OCI-LY7 (cell line): ENCODE measurements around the gene MFRP.

Experiments
- EZH2phosphoT487 ChIP-seq: fragments of 200-600 bp; sonication (generic); IDR thresholded peaks from 2 replicates; pipeline ENCODE4 v1.6.1; 2018; ENCODE audit warnings: low read depth, borderline replicate concordance, mild to moderate bottlenecking, mixed run types, antibody characterized with exemption, low read length, moderate library complexity, mixed read lengths
- TF ChIP-seq, protein P1 (sequence below): fragments of 200-600 bp; sonication (generic); conservative IDR thresholded peaks from 2 replicates; pipeline ENCODE4 v1.5.1; 2014; ENCODE audit warnings: mild to moderate bottlenecking, antibody characterized with exemption, low read length, moderate library complexity, mixed read lengths

DNA sequence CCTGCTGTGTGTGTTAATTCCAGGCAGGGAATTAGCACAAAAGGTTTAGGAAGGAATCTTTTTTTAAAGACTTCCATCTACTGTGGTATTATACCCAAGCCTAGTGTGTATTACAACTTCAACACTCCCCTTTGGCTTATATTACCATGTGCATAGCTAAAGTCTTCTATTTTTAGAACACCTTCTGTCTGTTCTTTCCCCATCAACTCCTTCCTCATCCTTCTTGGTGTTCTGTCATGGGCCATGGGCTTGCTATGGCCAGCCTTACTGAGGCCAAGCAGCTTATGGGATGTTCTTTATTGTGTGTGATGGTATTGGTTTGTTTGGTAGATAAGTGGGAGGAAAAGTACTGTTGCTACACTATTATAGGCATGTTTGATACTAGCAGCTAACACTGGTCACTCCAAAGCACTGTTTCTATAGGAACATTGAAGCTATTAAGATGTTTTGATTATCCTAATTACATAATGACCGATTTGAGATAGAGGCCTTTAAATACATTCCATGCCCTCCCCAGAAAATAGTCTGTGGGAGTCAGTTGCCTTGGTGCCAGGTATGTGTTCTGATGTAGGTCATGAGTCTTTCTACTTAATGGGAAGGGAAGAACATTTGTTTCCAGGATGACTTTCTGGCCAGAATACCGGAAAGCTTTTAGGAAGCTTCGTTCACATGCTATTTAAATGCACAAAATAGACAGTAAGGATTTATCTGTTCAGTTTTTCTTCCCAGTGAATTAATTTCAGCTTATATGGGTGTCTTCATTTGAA is 46.1 kb downstream of the MFRP start:
- TF ChIP-seq, protein P1, sequence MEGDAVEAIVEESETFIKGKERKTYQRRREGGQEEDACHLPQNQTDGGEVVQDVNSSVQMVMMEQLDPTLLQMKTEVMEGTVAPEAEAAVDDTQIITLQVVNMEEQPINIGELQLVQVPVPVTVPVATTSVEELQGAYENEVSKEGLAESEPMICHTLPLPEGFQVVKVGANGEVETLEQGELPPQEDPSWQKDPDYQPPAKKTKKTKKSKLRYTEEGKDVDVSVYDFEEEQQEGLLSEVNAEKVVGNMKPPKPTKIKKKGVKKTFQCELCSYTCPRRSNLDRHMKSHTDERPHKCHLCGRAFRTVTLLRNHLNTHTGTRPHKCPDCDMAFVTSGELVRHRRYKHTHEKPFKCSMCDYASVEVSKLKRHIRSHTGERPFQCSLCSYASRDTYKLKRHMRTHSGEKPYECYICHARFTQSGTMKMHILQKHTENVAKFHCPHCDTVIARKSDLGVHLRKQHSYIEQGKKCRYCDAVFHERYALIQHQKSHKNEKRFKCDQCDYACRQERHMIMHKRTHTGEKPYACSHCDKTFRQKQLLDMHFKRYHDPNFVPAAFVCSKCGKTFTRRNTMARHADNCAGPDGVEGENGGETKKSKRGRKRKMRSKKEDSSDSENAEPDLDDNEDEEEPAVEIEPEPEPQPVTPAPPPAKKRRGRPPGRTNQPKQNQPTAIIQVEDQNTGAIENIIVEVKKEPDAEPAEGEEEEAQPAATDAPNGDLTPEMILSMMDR = no peak
- TF ChIP-seq EZH2phosphoT487 = no peak
